Fibroblast of lung (primary cell): ENCODE data around the gene EPS15. TPM values are rescaled to one million over a fixed set of nuclear protein-coding genes. Genes with fewer than 3 reads are reported as not detected.

Experiments
- DNase-seq, 2 donors: peaks; one replicate each; pipeline versions ENCODE4 v3.0.0 to v3.0.0-alpha.2; 2010; ENCODE audit warnings: low read depth in 2 of 2
- H2AFZ ChIP-seq: 2 replicates; pipeline ENCODE4 v1.5.1; 2012; ENCODE audit warnings: low read length, control low read depth, inconsistent platforms
- H3K27ac ChIP-seq: 2 replicates; pipeline ENCODE4 v1.5.1; 2011; ENCODE audit warnings: low read length, control low read depth; ENCODE audit not compliant: insufficient read depth
- H3K27me3 ChIP-seq: 2 replicates; pipeline ENCODE4 v1.5.1; 2011; ENCODE audit warnings: mild to moderate bottlenecking, low read length; ENCODE audit not compliant: control insufficient read depth, insufficient read depth
- H3K36me3 ChIP-seq: 2 replicates; pipeline ENCODE4 v1.5.1; 2011; ENCODE audit warnings: low read length; ENCODE audit not compliant: control insufficient read depth, insufficient read depth
- H3K4me1 ChIP-seq: 2 replicates; pipeline ENCODE4 v1.5.1; 2011; ENCODE audit warnings: low read length; ENCODE audit not compliant: control insufficient read depth, insufficient read depth; ENCODE audit errors: extremely low read depth
- H3K4me2 ChIP-seq: 2 replicates; pipeline ENCODE4 v1.5.1; 2011; ENCODE audit warnings: low read length, control low read depth; ENCODE audit not compliant: insufficient read depth; ENCODE audit errors: extremely low read depth
- H3K4me3 ChIP-seq, 4 experiments: fragments of 200-600 bp in 1 of 4; sonication (generic) in 1 of 4; replicated peaks in 1 of 4; 2 replicates each; pipeline ENCODE4 v1.5.1; 2011 to 2016; ENCODE audit warnings: low read length in 4 of 4, low read depth in 3 of 4, mild to moderate bottlenecking in 3 of 4, control low read depth in 2 of 4, inconsistent platforms in 1 of 4, mixed read lengths in 1 of 4; ENCODE audit not compliant: insufficient read depth in 1 of 4; ENCODE audit errors: control extremely low read depth in 1 of 4
- H3K79me2 ChIP-seq: 2 replicates; pipeline ENCODE4 v1.5.1; 2012; ENCODE audit warnings: mild to moderate bottlenecking, low read length, inconsistent platforms; ENCODE audit not compliant: control insufficient read depth, insufficient read depth
- H3K9ac ChIP-seq: 2 replicates; pipeline ENCODE4 v1.5.1; 2011; ENCODE audit warnings: mild to moderate bottlenecking, low read length, control low read depth; ENCODE audit not compliant: insufficient read depth
- H3K9me3 ChIP-seq: 2 replicates; pipeline ENCODE4 v1.5.1; 2012; ENCODE audit warnings: low read depth, low read length; ENCODE audit not compliant: control insufficient read depth, insufficient read depth
- H4K20me1 ChIP-seq: 2 replicates; pipeline ENCODE4 v1.5.1; 2011; ENCODE audit warnings: low read length; ENCODE audit not compliant: control insufficient read depth, insufficient read depth; ENCODE audit errors: extremely low read depth
- EZH2 ChIP-seq: IDR thresholded peaks from 2 replicates; pipeline ENCODE4 v1.5.1; 2012; ENCODE audit warnings: low read length, control low read depth, mild to moderate bottlenecking; ENCODE audit errors: missing control alignments
- polyA plus RNA-seq, 2 donors: library from polyadenylated mRNA; depleted of rRNA in 1 of 2; stranded (reverse) in 1 of 2; unstranded in 1 of 2; fragments of >200 nt; gene quantifications; 2 replicates each; pipeline ENCODE4 v1.2.1, GENCODE V29; 2011 to 2012; ENCODE audit warnings: missing spikeins in 1 of 2
- total RNA-seq: library from RNA; depleted of rRNA; stranded (reverse); fragments of >200 nt; gene quantifications from 2 replicates; pipeline ENCODE4 v1.2.1, GENCODE V29; 2014
- TF ChIP-seq, protein P1 (sequence below), 2 donors: IDR thresholded peaks in 1 of 2; conservative IDR thresholded peaks in 1 of 2; 1 replicate in 1 of 2; 2 replicates in 1 of 2; pipeline ENCODE4 v1.5.1; 2011 to 2012; ENCODE audit warnings: low read length in 2 of 2, control low read depth in 1 of 2, inconsistent platforms in 1 of 2, low read depth in 1 of 2, mild to moderate bottlenecking in 1 of 2

Gene EPS15
- total and polyA plus RNA-seq, 2 donors (not counting 1 experiment from before 2014, with no cell fraction given), result 67.7 to 75.5 TPM

DNA sequence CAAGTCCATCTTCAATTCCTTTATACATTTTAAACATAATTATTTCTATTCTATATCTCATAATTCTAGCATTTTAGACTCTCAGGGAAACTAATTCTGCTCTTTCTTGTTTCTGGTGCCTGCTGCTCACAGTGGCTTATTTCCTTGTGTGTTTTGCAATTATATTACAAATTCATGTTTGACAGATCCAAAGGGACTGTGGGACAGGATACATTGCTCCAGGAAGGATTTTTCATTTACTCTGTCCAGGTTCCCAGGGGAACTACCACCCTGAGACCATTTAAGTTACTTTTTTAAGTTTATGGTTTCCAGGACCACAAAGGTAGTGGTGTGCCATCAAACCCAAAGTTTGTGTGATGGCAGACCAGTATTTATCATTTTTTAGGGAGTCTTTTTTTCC, 195.3 kb downstream of the EPS15 start:
- TF ChIP-seq EZH2, result no peak
- TF ChIP-seq, protein P1, sequence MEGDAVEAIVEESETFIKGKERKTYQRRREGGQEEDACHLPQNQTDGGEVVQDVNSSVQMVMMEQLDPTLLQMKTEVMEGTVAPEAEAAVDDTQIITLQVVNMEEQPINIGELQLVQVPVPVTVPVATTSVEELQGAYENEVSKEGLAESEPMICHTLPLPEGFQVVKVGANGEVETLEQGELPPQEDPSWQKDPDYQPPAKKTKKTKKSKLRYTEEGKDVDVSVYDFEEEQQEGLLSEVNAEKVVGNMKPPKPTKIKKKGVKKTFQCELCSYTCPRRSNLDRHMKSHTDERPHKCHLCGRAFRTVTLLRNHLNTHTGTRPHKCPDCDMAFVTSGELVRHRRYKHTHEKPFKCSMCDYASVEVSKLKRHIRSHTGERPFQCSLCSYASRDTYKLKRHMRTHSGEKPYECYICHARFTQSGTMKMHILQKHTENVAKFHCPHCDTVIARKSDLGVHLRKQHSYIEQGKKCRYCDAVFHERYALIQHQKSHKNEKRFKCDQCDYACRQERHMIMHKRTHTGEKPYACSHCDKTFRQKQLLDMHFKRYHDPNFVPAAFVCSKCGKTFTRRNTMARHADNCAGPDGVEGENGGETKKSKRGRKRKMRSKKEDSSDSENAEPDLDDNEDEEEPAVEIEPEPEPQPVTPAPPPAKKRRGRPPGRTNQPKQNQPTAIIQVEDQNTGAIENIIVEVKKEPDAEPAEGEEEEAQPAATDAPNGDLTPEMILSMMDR (conservative IDR thresholded peaks at IDR 0.05 in 1 of 2, IDR thresholded peaks at IDR 0.05 in 1 of 2; ENCODE audit: low read depth in 1 of 2, low read length in 2 of 2), result no peak
- H3K4me2 ChIP-seq, result no peak overlapping the region
- no peaks in the 10 kb centered on the region for H4K20me1 ChIP-seq
- H3K36me3 ChIP-seq, result no peaks in the 10 kb centered on the region
- H3K4me3 ChIP-seq, result no peak overlapping the region
- no peak for DNase-seq
- H3K9me3 ChIP-seq, result no peaks in the 10 kb centered on the region
- H3K27me3 ChIP-seq, result no peaks in the 10 kb centered on the region
- H2AFZ ChIP-seq, result no peak overlapping the region
- H3K9ac ChIP-seq, result no peak overlapping the region
- H3K27ac ChIP-seq, result no peak overlapping the region
- H3K79me2 ChIP-seq, result no peaks in the 10 kb centered on the region
- H3K4me1 ChIP-seq, result no peaks in the 10 kb centered on the region

DNA sequence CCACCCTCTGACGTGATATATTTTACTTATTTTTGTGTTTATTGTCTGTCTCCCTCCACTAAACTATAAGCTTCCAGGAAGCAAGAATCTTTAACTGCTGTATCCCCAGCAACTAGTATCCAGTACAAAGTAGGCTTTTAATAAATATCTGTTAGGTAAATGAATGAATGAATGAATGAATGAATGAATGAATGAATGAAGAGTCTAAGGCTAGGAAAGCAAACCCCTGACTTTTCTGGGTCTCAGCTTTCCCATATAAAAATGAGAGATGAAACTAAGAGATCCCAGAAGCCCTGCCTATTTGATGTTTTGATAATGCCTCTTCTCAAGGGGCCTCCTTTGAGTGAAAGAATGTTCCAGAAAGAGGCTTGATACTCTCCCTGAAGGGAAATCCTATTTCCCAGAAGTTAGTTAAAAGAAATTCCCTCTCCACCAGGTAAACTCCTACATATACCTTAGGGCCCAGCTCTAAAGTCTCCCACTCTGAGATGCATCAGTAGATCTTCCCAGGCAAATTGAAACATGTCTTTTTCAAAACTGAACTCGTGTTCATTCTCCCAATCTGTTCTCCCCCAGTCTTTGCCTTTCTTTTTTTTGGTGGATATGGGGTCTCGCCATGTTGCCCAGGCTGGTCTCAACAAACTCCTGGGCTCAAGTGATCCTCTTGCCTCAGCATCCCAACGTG, 196.5 kb downstream of the EPS15 start:
- no peak overlapping the region for H2AFZ ChIP-seq

DNA sequence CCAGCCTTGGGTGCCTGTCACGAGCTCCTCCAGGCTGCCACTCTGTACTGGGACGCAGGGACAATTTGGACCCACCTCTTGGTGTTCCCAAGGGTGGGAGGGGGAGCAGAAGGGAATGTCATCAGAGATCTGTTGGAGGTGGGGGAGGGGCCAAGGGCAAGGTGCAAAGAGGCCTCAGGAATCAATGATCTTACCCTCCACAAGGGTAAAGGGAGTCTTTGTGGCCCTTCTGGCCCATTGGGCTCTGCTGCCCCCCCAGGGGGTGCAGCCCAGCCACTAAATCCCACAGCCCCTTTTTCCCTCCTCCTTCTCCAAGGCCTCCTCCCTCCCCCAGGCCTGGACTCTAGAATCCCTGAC, 197.2 kb downstream of the EPS15 start:
- H3K27me3 ChIP-seq, result no peaks in the 10 kb centered on the region
- no peak overlapping the region for H3K4me2 ChIP-seq
- H3K36me3 ChIP-seq, result no peaks in the 10 kb centered on the region
- no peaks in the 10 kb centered on the region for H3K4me1 ChIP-seq
- DNase-seq, result no peak
- no peaks in the 10 kb centered on the region for H4K20me1 ChIP-seq
- H3K9me3 ChIP-seq, result no peaks in the 10 kb centered on the region
- H3K27ac ChIP-seq, result no peak overlapping the region
- H3K4me3 ChIP-seq, result no peak overlapping the region
- H3K79me2 ChIP-seq, result no peaks in the 10 kb centered on the region
- TF ChIP-seq, protein P1 (conservative IDR thresholded peaks at IDR 0.05 in 1 of 2, IDR thresholded peaks at IDR 0.05 in 1 of 2; ENCODE audit: low read depth in 1 of 2, low read length in 2 of 2), result no peak
- TF ChIP-seq EZH2, result no peak
- H2AFZ ChIP-seq, result no peak overlapping the region
- H3K9ac ChIP-seq, result no peak overlapping the region

More for the DNA sequence above, 196.5 kb downstream of the EPS15 start:
- Histone ChIP-seq H3K9ac (no peak overlapping the region), H3K4me1 (no peaks in the 10 kb centered on the region), H3K27me3 (no peaks in the 10 kb centered on the region), H3K36me3 (no peaks in the 10 kb centered on the region), H3K27ac (no peak overlapping the region), H4K20me1 (no peaks in the 10 kb centered on the region), H3K9me3 (no peaks in the 10 kb centered on the region), H3K79me2 (no peaks in the 10 kb centered on the region), H3K4me2 (no peak overlapping the region), H3K4me3 (no peak overlapping the region)
- TF ChIP-seq, protein P1 (conservative IDR thresholded peaks at IDR 0.05 in 1 of 2, IDR thresholded peaks at IDR 0.05 in 1 of 2; ENCODE audit: low read depth in 1 of 2, low read length in 2 of 2), result no peak
- no peak for TF ChIP-seq EZH2
- no peak for DNase-seq
